Fibroblast of lung (primary cell): ENCODE results near the gene LHX4. TPM values are rescaled to one million over a fixed set of nuclear protein-coding genes. Genes with fewer than 3 reads are reported as not detected.

Experiments used
- DNase-seq, 2 donors: peaks; one replicate each; pipeline versions ENCODE4 v3.0.0 to v3.0.0-alpha.2; 2010; ENCODE audit warnings: low read depth in 2 of 2
- H2AFZ ChIP-seq: 2 replicates; pipeline ENCODE4 v1.5.1; 2012; ENCODE audit warnings: low read length, control low read depth, inconsistent platforms
- H3K27ac ChIP-seq: 2 replicates; pipeline ENCODE4 v1.5.1; 2011; ENCODE audit warnings: low read length, control low read depth; ENCODE audit not compliant: insufficient read depth
- H3K27me3 ChIP-seq: 2 replicates; pipeline ENCODE4 v1.5.1; 2011; ENCODE audit warnings: mild to moderate bottlenecking, low read length; ENCODE audit not compliant: control insufficient read depth, insufficient read depth
- H3K36me3 ChIP-seq: 2 replicates; pipeline ENCODE4 v1.5.1; 2011; ENCODE audit warnings: low read length; ENCODE audit not compliant: control insufficient read depth, insufficient read depth
- H3K4me1 ChIP-seq: 2 replicates; pipeline ENCODE4 v1.5.1; 2011; ENCODE audit warnings: low read length; ENCODE audit not compliant: control insufficient read depth, insufficient read depth; ENCODE audit errors: extremely low read depth
- H3K4me2 ChIP-seq: 2 replicates; pipeline ENCODE4 v1.5.1; 2011; ENCODE audit warnings: low read length, control low read depth; ENCODE audit not compliant: insufficient read depth; ENCODE audit errors: extremely low read depth
- H3K4me3 ChIP-seq, 4 experiments: fragments of 200-600 bp in 1 of 4; sonication (generic) in 1 of 4; replicated peaks in 1 of 4; 2 replicates each; pipeline ENCODE4 v1.5.1; 2011 to 2016; ENCODE audit warnings: low read length in 4 of 4, low read depth in 3 of 4, mild to moderate bottlenecking in 3 of 4, control low read depth in 2 of 4, inconsistent platforms in 1 of 4, mixed read lengths in 1 of 4; ENCODE audit not compliant: insufficient read depth in 1 of 4; ENCODE audit errors: control extremely low read depth in 1 of 4
- H3K79me2 ChIP-seq: 2 replicates; pipeline ENCODE4 v1.5.1; 2012; ENCODE audit warnings: mild to moderate bottlenecking, low read length, inconsistent platforms; ENCODE audit not compliant: control insufficient read depth, insufficient read depth
- H3K9ac ChIP-seq: 2 replicates; pipeline ENCODE4 v1.5.1; 2011; ENCODE audit warnings: mild to moderate bottlenecking, low read length, control low read depth; ENCODE audit not compliant: insufficient read depth
- H3K9me3 ChIP-seq: 2 replicates; pipeline ENCODE4 v1.5.1; 2012; ENCODE audit warnings: low read depth, low read length; ENCODE audit not compliant: control insufficient read depth, insufficient read depth
- H4K20me1 ChIP-seq: 2 replicates; pipeline ENCODE4 v1.5.1; 2011; ENCODE audit warnings: low read length; ENCODE audit not compliant: control insufficient read depth, insufficient read depth; ENCODE audit errors: extremely low read depth
- EZH2 ChIP-seq: IDR thresholded peaks from 2 replicates; pipeline ENCODE4 v1.5.1; 2012; ENCODE audit warnings: low read length, control low read depth, mild to moderate bottlenecking; ENCODE audit errors: missing control alignments
- polyA plus RNA-seq, 2 donors: library from polyadenylated mRNA; depleted of rRNA in 1 of 2; stranded (reverse) in 1 of 2; unstranded in 1 of 2; fragments of >200 nt; gene quantifications; 2 replicates each; pipeline ENCODE4 v1.2.1, GENCODE V29; 2011 to 2012; ENCODE audit warnings: missing spikeins in 1 of 2
- total RNA-seq: library from RNA; depleted of rRNA; stranded (reverse); fragments of >200 nt; gene quantifications from 2 replicates; pipeline ENCODE4 v1.2.1, GENCODE V29; 2014
- TF ChIP-seq, protein P1 (sequence below), 2 donors: IDR thresholded peaks in 1 of 2; conservative IDR thresholded peaks in 1 of 2; 1 replicate in 1 of 2; 2 replicates in 1 of 2; pipeline ENCODE4 v1.5.1; 2011 to 2012; ENCODE audit warnings: low read length in 2 of 2, control low read depth in 1 of 2, inconsistent platforms in 1 of 2, low read depth in 1 of 2, mild to moderate bottlenecking in 1 of 2

LHX4 gene
- total and polyA plus RNA-seq, 2 donors (not counting 1 experiment from before 2014, with no cell fraction given), result 0.03 to 0.33 TPM

DNA sequence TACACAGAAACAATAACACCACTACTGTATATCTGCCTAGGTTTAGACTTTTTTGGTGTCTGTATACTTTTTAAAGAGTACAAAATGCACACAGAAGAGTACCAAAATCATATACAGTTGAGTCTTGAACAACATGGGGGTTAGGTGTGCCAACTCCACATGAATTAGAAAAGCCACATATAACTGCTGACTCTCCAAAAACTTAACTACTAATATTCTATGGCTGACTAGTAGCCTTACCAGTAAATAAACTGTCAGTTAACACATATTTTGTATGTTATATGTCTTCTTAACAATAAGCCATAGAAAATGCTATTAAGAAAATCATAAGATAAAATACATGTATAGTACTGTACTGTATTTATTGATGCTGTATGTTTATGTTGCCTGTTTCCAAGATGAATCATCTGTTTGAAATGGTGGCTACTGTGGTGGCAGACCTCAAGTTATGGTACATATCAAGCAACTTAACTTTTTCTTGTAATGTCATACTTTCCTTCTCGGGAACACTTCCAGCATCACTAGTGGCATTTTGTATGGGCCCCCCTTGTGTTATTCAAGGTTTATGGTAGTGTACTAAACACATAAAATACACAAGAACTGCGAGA, 71.2 kb downstream of the LHX4 start:
- no peak overlapping the region for H3K4me3 ChIP-seq
- H4K20me1 ChIP-seq, result no peaks in the 10 kb centered on the region
- H3K79me2 ChIP-seq, result no peaks in the 10 kb centered on the region
- H3K27ac ChIP-seq, result no peak overlapping the region
- H3K27me3 ChIP-seq, result no peaks in the 10 kb centered on the region
- H3K9me3 ChIP-seq, result no peaks in the 10 kb centered on the region
- H2AFZ ChIP-seq, result no peak overlapping the region
- no peak overlapping the region for H3K9ac ChIP-seq
- H3K4me1 ChIP-seq, result peaks cover 2% of the 10 kb centered on the region
- TF ChIP-seq, protein P1, sequence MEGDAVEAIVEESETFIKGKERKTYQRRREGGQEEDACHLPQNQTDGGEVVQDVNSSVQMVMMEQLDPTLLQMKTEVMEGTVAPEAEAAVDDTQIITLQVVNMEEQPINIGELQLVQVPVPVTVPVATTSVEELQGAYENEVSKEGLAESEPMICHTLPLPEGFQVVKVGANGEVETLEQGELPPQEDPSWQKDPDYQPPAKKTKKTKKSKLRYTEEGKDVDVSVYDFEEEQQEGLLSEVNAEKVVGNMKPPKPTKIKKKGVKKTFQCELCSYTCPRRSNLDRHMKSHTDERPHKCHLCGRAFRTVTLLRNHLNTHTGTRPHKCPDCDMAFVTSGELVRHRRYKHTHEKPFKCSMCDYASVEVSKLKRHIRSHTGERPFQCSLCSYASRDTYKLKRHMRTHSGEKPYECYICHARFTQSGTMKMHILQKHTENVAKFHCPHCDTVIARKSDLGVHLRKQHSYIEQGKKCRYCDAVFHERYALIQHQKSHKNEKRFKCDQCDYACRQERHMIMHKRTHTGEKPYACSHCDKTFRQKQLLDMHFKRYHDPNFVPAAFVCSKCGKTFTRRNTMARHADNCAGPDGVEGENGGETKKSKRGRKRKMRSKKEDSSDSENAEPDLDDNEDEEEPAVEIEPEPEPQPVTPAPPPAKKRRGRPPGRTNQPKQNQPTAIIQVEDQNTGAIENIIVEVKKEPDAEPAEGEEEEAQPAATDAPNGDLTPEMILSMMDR (conservative IDR thresholded peaks at IDR 0.05 in 1 of 2, IDR thresholded peaks at IDR 0.05 in 1 of 2; ENCODE audit: low read depth in 1 of 2, low read length in 2 of 2), result no peak
- TF ChIP-seq EZH2, result no peak
- DNase-seq, result peak; percentile 29 to 33
- no peaks in the 10 kb centered on the region for H3K36me3 ChIP-seq
- H3K4me2 ChIP-seq, result no peak overlapping the region

DNA sequence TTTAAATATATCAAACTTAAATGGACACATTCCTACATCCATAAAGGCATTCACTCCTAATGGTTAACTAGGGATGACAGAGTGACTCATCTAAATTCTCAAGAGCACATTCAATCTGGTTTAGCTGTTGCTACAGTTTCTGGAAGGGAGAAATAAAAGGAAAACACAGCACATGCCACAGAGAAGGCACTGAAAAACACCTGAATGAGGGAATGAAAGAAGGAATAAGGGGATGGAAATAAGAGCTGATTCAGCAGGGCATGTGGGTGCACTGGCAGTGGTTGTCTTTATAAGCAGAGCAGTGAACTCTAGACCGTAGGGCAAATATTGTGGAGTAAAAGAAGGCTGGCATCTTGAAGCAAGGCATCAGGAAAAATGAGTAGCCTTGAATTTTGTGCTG, 79.3 kb downstream of the LHX4 start:
- no peaks in the 10 kb centered on the region for H3K27me3 ChIP-seq
- no peak overlapping the region for H3K4me2 ChIP-seq
- no peaks in the 10 kb centered on the region for H3K79me2 ChIP-seq
- no peaks in the 10 kb centered on the region for H3K9me3 ChIP-seq
- peak; percentile 31 to 78 for DNase-seq
- H4K20me1 ChIP-seq, result no peaks in the 10 kb centered on the region
- peak overlapping the region; percentile 40 for H3K27ac ChIP-seq
- no peak overlapping the region for H3K4me3 ChIP-seq
- H3K36me3 ChIP-seq, result no peaks in the 10 kb centered on the region
- no peak overlapping the region for H2AFZ ChIP-seq
- H3K9ac ChIP-seq, result no peak overlapping the region
- H3K4me1 ChIP-seq, result peaks cover 4% of the 10 kb centered on the region
- TF ChIP-seq, protein P1 (conservative IDR thresholded peaks at IDR 0.05 in 1 of 2, IDR thresholded peaks at IDR 0.05 in 1 of 2; ENCODE audit: low read depth in 1 of 2, low read length in 2 of 2), result no peak
- no peak for TF ChIP-seq EZH2

DNA sequence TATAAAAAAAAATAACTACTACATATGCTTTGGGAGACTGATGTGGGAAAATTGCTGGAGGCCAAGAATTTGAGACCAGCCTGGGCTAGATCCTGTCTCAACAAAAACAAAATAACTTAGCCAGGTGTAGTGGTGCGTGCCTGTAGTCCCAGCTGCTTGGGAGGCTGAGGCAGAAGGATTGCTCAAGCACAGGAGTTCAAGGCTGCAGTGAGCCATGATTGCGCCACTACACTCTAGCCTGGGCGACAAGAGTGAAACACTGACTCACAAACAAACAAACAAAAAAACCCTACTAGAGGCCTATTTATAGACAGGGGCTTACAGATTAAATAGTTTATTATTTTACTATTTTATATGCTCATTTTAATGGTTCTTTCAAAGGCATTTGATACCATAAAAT, 80.0 kb downstream of the LHX4 start:
- no peaks in the 10 kb centered on the region for H3K9me3 ChIP-seq
- H3K36me3 ChIP-seq, result no peaks in the 10 kb centered on the region
- DNase-seq, result peak; percentile 17 to 53
- H3K4me2 ChIP-seq, result no peak overlapping the region
- no peak overlapping the region for H3K4me3 ChIP-seq
- no peaks in the 10 kb centered on the region for H4K20me1 ChIP-seq
- H2AFZ ChIP-seq, result no peak overlapping the region
- H3K9ac ChIP-seq, result no peak overlapping the region
- H3K4me1 ChIP-seq, result peaks cover 4% of the 10 kb centered on the region
- no peak overlapping the region for H3K27ac ChIP-seq
- H3K27me3 ChIP-seq, result no peaks in the 10 kb centered on the region
- no peak for TF ChIP-seq EZH2
- TF ChIP-seq, protein P1 (conservative IDR thresholded peaks at IDR 0.05 in 1 of 2, IDR thresholded peaks at IDR 0.05 in 1 of 2; ENCODE audit: low read depth in 1 of 2, low read length in 2 of 2), result no peak
- no peaks in the 10 kb centered on the region for H3K79me2 ChIP-seq
